GM21723 (cell line): ENCODE measurements around the gene DYNC2H1.
"Not testable (repeated sequence)": the region's sequence is repeated elsewhere in the genome, so short reads cannot be mapped to it uniquely, and the experiment has no call there.

Source experiments
- ATAC-seq: cut with Tn5 transposase; IDR thresholded peaks from one replicate; pipeline ENCODE4 v1.9.1; 2021; ENCODE audit warnings: mild to moderate bottlenecking, moderate library complexity; ENCODE audit not compliant: unreplicated experiment

Gene DYNC2H1

DNA sequence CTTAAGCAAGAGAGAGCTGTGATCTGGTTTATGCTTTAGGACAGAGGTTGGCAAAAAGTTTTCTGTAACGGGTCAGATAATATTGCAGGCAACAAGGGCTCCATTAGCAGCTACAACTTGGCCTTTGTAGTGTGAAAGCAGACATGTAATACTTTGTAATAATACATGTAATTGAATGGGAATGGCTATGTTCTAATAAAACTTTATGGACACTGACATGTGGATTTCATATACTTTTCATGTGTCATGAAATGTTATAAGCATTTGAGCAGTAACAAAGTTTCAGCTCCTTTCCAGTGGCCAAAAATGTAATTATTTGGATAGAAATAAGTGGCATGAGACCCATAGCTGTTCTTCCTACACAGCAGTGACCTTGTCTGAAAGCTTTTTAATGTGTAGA is 3.1 kb downstream of the DYNC2H1 start:
- no peak for ATAC-seq

DNA sequence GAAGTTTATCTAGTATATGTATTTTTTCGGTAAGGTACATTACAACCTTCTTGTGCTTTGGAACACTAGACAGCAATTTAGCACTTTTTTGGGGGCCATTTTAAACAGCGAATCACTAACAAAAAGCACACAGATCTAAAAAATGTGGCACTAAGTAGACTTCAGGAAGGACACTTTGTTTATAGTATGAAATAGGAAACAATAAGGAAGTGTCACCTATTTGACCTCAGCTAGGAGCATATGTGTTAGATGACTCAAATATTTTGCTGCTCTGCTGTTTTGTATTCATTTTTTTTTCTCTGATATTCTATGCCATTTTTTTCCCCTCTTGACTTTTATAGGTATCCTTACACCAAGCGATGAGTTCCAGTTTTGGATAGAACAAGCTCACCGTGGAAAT is 5.6 kb downstream of the DYNC2H1 start:
- no peak for ATAC-seq

DNA sequence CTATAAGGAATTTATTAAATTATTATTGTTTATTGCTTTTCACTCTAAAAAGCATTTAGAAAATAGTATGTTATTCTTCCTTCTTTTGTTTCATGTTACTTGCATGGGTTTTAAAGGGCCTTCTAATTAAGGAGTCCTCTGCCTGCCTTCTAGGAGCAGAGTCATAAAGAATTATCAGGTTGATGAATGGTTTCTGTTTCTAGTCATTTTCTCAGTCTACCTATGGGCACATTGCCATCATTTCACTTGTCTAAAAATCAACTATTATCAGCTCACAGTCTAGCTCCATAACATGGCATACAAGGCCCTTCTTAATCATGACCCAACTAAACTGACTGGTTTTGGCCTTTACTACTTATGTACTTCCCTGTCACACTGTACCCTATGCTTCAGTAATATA is 16.2 kb downstream of the DYNC2H1 start:
- no peak for ATAC-seq

DNA sequence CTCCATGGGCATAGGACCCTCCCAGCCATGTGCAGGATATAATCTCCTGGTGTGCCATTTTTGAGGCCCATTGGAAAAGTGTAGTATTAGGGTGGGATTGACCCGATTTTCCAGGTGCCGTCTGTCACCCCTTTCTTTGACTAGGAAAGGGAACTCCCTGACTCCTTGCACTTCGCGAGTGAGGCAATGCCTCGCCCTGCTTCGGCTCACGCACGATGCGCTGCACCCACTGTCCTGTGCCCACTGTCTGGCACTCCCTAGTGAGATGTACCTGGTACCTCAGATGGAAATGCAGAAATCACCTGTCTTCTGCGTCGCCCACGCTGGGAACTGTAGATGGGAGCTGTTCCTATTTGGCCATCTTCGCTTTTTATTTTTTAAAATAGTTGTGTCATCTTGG is 32.8 kb downstream of the DYNC2H1 start:
- ATAC-seq: not testable (repeated sequence)

- ATAC-seq: no peak
Measured at GRCh38 chr11:103147627-103148026, 38.4 kb downstream of the DYNC2H1 start.

GRCh38 chr11:103157542-103157941 is 48.3 kb downstream of the DYNC2H1 start:
- no peak for ATAC-seq

DNA sequence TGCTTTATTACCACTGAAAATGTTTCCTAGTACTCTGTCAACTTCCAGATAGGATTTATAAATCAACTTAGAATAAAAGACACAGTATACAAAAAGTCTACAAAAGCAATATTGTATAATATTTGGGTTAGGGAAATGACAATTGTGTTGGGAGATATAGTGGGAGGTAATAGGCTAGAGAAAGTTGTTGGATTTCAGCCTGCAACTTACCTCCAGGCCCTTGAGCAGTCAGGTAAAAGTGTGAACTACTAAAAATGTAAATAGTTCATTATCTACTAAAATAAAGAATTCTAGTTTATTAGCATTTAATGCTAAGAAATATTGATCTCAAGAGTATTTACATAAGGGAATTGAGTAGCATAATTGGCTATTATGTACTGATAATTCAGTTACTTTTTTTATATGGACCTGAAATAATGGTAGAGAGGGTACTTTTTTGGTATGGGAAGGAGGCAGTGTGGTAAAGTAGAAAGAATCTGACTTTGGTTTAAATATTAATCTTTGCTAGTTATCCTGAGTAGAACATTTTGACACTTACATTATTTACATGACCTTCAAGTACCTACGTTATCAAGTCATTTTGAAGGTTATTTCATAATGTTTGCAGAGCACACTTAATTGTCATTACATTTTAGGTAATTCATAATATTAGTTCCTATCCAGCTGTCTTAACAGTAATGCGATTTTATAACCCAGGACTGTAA is 55.0 kb downstream of the DYNC2H1 start:
- no peak for ATAC-seq

DNA sequence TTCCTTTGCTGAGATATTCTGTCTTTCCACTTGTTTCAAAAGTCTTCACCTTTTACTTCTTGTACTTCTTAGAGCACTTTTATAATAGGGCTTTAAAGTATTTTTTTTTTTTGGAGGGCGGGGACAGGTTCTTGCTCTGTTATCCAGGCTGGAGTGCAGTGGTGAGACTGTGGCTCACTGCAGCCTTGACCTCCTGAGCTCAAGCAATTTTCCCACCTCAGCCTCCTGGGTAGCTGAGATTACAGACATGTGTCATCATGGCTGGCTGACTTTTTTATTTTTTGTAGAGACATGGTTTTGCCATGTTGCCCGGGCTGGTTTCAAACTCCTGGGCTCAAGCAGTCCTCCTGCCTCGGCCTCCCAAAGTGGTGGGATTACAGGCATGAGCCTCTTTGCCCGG is 57.9 kb downstream of the DYNC2H1 start:
- ATAC-seq: no peak

- ATAC-seq: no peak
Measured at GRCh38 chr11:103170865-103171264, 61.6 kb downstream of the DYNC2H1 start.

GRCh38 chr11:103175461-103176129 is 66.4 kb downstream of the DYNC2H1 start:
- no peak for ATAC-seq

GRCh38 chr11:103183981-103184611 is 74.9 kb downstream of the DYNC2H1 start:
- ATAC-seq: no peak

DNA sequence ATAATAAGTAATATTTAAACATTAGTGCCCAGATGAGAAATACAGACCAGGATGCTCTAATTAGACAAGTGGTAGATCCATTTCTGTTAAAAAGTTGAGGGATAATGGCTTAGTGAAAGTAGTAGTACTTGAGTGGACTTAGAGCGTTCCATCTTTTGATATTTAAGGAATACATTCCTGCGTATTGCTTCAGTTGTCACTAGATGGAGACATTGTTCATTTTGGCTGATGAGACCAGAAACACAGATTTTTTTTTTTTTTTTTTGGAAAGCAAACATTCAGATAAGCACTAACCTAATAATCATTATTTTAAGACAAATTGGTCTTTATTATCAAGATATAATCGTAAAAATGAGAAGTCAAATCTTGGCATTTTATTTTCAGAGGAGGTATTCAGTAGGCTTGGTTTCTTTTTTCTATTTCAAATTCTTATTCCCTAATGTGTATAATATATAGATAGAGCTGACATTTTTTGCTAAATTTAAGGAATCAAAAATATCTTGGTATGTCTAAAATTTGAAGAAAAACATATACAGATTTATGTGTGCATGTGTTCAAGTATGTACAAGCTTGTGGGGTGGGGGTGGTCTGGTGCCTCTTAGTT is 92.9 kb downstream of the DYNC2H1 start:
- ATAC-seq: no peak

GRCh38 chr11:103210543-103210942 is 101.3 kb downstream of the DYNC2H1 start:
- ATAC-seq: no peak

DNA sequence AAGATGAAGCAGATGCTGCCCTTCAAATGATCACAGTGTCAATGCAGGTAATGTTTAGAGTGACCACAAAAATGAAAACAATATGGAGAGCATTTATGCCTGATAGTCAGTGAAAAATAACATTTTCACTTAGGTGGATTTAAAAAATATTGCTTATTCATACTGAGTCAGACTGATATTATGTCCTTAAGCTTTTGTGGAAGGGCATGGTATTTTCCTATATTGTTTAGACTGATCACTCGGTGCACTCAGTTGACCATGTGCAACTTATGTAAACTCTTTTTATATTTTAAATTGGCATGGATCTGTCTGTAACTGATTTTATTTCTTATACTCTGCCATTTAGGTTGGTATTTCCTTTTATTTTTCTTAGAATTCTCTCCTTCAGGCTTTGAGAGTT is 106.6 kb downstream of the DYNC2H1 start:
- ATAC-seq: no peak

- no peak for ATAC-seq
Measured at GRCh38 chr11:103220133-103220532, 110.9 kb downstream of the DYNC2H1 start.

- ATAC-seq: no peak
Measured at GRCh38 chr11:103222806-103223205, 113.6 kb downstream of the DYNC2H1 start.

- no peak for ATAC-seq
Measured at GRCh38 chr11:103228807-103229206, 119.6 kb downstream of the DYNC2H1 start.

- ATAC-seq: no peak
Measured at GRCh38 chr11:103234974-103235373, 125.7 kb downstream of the DYNC2H1 start.

GRCh38 chr11:103241574-103241973 is 132.3 kb downstream of the DYNC2H1 start:
- ATAC-seq: no peak

DNA sequence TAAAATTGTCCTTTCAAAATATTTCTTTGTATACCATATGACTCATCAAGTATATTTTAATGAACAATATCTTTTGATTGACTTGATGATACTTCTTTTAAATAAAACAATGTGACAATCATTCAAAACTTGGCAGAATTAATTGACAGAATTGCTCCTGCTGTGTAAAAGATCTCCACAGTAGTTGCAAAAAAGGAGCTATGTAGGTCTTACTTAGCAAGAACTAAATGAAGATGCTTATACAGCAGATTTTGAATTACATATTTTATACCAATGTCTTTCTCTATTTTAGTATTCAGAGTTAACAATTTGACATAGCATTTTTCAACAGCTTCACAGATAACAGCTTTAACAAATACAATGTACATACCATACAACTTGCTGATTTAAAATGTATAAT is 144.9 kb downstream of the DYNC2H1 start:
- no peak for ATAC-seq

DNA sequence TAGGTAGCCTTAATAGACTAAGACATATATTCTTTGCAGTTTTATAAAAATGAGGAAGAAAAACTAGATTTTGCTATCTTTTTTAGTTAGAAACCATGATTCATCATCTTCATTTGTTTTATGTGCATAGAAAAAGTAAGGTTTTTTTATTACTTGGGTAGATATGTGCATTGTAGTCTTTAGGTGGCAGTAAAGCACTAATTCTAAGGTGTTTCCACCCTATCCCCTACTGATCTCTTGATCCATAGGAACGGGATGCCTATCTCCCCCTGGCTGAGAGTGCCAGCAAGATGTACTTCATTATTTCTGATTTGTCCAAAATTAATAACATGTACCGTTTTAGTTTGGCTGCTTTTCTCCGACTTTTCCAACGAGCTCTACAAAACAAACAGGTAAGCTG is 148.1 kb downstream of the DYNC2H1 start:
- ATAC-seq: no peak
